ENCODE measurements around the gene SIPA1L3.

GRCh38 chr19:38210458-38210987 is 303.5 kb downstream of the SIPA1L3 start:
- TF ChIP-seq TAF1 (IDR thresholded peaks at IDR 0.05; ENCODE audit: borderline replicate concordance, low read depth, low read length): no peak
- TF ChIP-seq EZH2phosphoT487 (IDR thresholded peaks at IDR 0.05; ENCODE audit: borderline replicate concordance, low read depth): no peak
- no peak for TF ChIP-seq RXRA (IDR thresholded peaks at IDR 0.05; ENCODE audit: borderline replicate concordance, low read depth)
- TF ChIP-seq, protein P1, sequence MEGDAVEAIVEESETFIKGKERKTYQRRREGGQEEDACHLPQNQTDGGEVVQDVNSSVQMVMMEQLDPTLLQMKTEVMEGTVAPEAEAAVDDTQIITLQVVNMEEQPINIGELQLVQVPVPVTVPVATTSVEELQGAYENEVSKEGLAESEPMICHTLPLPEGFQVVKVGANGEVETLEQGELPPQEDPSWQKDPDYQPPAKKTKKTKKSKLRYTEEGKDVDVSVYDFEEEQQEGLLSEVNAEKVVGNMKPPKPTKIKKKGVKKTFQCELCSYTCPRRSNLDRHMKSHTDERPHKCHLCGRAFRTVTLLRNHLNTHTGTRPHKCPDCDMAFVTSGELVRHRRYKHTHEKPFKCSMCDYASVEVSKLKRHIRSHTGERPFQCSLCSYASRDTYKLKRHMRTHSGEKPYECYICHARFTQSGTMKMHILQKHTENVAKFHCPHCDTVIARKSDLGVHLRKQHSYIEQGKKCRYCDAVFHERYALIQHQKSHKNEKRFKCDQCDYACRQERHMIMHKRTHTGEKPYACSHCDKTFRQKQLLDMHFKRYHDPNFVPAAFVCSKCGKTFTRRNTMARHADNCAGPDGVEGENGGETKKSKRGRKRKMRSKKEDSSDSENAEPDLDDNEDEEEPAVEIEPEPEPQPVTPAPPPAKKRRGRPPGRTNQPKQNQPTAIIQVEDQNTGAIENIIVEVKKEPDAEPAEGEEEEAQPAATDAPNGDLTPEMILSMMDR (IDR thresholded peaks at IDR 0.05): no peak
- TF ChIP-seq POLR2AphosphoS5 (IDR thresholded peaks at IDR 0.05; ENCODE audit: low read depth, low read length): no peak
- TF ChIP-seq MEF2A (IDR thresholded peaks at IDR 0.05; ENCODE audit: borderline replicate concordance, low read depth): no peak
- TF ChIP-seq GABPA (IDR thresholded peaks at IDR 0.05; ENCODE audit: low read depth): no peak
- TF ChIP-seq, protein P2, sequence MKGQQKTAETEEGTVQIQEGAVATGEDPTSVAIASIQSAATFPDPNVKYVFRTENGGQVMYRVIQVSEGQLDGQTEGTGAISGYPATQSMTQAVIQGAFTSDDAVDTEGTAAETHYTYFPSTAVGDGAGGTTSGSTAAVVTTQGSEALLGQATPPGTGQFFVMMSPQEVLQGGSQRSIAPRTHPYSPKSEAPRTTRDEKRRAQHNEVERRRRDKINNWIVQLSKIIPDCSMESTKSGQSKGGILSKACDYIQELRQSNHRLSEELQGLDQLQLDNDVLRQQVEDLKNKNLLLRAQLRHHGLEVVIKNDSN (IDR thresholded peaks at IDR 0.05; ENCODE audit: borderline replicate concordance, low read depth): no peak
- TF ChIP-seq PBX3 (IDR thresholded peaks at IDR 0.05): no peak

Measured in SK-N-SH (cell line).